Left renal pelvis (tissue), 4 donors: ENCODE data around the gene RNLS. TPM values are rescaled to one million over a fixed set of nuclear protein-coding genes. Genes with fewer than 3 reads are reported as not detected.
"Not testable (repeated sequence)": the region's sequence is repeated elsewhere in the genome, so short reads cannot be mapped to it uniquely, and the experiment has no call there.

Experiments used
- DNase-seq, 4 donors: peaks; one replicate each; pipeline ENCODE4 v3.0.0-alpha.2; 2013; ENCODE audit warnings: low read depth in 4 of 4, low spot score in 3 of 4
- polyA plus RNA-seq, 4 donors: library from polyadenylated mRNA; unstranded; fragments of 120-200 nt; gene quantifications; one replicate each; pipeline ENCODE4 v1.2.1, GENCODE V29; 2013; ENCODE audit not compliant: insufficient read length in 4 of 4

RNLS gene
- polyA plus RNA-seq, 4 donors = 6.8 to 17.6 (median 15.8) TPM

- DNase-seq = no peak
These were observed 220.9 kb downstream of the RNLS start for GRCh38 chr10:88361995-88362807.

GRCh38 chr10:88361494-88361893 lies 221.6 kb downstream of the RNLS start:
- no peak for DNase-seq

- not testable (repeated sequence) for DNase-seq
These were observed 227.4 kb downstream of the RNLS start for GRCh38 chr10:88355750-88356149.

GRCh38 chr10:88347597-88348304 lies 235.4 kb downstream of the RNLS start:
- no peak for DNase-seq

GRCh38 chr10:88347022-88347421 lies 236.1 kb downstream of the RNLS start:
- no peak for DNase-seq

- no peak for DNase-seq
These were observed 236.8 kb downstream of the RNLS start for GRCh38 chr10:88346144-88346977.

GRCh38 chr10:88343761-88344484 lies 239.2 kb downstream of the RNLS start:
- DNase-seq = no peak

GRCh38 chr10:88342733-88343310 lies 240.3 kb downstream of the RNLS start:
- DNase-seq = no peak

GRCh38 chr10:88337134-88337533 lies 246.0 kb downstream of the RNLS start:
- DNase-seq = no peak

GRCh38 chr10:88336334-88336733 lies 246.8 kb downstream of the RNLS start:
- DNase-seq = no peak

GRCh38 chr10:88333248-88333630 lies 249.9 kb downstream of the RNLS start:
- no peak for DNase-seq

GRCh38 chr10:88332503-88333247 lies 250.4 kb downstream of the RNLS start:
- DNase-seq = no peak

- no peak for DNase-seq
These were observed 252.9 kb downstream of the RNLS start for GRCh38 chr10:88330174-88330573.

- no peak for DNase-seq
These were observed 260.6 kb downstream of the RNLS start for GRCh38 chr10:88322324-88323063.

- no peak for DNase-seq
These were observed 263.1 kb downstream of the RNLS start for GRCh38 chr10:88319960-88320517.

- no peak for DNase-seq
These were observed 264.3 kb downstream of the RNLS start for GRCh38 chr10:88318803-88319202.

GRCh38 chr10:88317099-88317498 lies 266.0 kb downstream of the RNLS start:
- DNase-seq = no peak

GRCh38 chr10:88316292-88316861 lies 266.7 kb downstream of the RNLS start:
- DNase-seq = no peak
